GM18858 (cell line): ENCODE results near the gene IGF2.

Experiments
- ATAC-seq: cut with Tn5 transposase; IDR thresholded peaks from one replicate; pipeline ENCODE4 v1.9.1; 2021; ENCODE audit not compliant: unreplicated experiment

IGF2 gene

DNA sequence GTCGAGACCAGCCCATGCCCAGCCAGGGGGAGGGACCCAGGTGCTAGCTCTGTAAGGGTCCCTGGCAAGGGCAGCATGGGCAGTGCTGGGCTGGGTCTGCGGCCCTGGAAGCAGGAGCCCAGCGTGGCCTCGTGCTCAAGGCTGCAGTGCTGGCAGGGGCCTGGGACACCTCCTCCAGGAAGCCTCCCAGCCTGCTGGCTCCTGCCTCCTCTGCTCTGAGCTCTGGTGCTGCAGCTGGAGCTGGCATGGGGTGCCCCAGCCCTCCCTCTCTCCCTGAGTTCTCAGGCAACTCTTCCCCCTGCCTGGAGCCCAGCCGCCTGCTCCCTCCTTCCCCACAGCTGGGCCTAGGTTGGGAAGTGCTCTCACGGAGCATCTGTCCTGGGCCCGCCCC is 15.0 kb upstream of the IGF2 start:
- ATAC-seq: no peak

DNA sequence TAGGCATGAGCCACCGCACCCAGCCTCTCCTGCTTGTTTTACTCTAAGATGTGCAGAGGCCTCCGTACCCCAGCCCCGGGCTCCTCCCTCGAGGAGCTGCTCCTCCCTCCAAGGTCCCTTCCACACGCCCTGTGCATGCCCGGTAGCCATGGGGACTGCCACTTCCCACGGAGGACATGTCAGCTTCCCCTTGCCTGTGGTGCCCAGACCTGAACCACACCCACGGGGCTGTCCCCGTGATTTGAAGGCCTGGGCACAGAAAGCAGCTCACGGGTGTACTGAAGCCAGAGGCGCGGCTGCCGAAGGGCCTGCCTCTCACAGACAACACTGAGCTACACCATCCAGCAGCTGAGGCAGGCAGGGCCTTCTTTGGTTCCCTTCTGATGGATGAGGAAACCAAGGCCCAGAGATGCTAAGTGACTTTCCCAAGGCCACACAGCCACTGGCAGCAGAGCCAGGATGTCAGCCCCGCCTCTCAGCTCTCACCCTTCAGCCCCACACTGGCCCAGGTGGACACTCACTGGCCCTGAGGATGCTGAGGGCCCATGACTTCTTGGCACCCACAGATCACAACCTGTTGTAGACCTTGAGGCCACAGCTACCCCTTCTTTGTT is 14.5 kb upstream of the IGF2 start:
- ATAC-seq: no peak

DNA sequence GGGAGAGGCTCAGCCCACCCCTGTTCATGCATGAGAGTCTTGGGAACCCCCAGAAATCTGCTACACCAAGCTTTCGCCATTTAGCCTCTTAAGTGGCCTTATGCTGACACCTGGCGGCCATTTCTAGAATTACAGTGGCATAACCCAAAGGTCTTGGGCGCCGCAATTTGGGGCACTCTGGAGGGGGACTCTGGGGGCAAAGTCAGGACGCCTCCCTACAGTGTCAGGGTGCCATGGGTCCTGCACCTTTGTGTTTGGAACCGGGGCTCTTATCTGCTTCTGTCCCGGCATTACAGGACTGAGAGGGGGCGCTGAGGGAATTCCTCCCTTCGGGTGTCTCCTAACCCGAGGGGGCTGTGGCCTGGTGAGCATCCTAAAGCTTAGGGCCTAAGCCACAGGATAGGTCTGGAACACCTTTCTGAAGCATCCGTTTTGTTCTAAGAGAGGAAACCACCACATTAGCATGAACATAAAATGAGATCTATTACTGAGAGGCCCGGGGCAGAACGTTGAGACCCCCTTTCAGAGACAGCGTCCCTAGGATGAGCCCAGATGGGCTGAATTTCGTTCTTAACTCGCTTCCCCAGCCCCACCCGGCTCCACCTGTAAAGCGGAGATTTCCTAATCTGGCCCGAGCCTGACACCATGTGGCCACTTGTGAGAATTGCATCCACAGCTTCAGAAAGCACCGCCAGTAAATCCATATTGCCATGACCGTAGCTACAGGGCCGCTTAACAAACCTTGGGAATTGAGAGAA is 12.5 kb upstream of the IGF2 start:
- ATAC-seq: no peak

DNA sequence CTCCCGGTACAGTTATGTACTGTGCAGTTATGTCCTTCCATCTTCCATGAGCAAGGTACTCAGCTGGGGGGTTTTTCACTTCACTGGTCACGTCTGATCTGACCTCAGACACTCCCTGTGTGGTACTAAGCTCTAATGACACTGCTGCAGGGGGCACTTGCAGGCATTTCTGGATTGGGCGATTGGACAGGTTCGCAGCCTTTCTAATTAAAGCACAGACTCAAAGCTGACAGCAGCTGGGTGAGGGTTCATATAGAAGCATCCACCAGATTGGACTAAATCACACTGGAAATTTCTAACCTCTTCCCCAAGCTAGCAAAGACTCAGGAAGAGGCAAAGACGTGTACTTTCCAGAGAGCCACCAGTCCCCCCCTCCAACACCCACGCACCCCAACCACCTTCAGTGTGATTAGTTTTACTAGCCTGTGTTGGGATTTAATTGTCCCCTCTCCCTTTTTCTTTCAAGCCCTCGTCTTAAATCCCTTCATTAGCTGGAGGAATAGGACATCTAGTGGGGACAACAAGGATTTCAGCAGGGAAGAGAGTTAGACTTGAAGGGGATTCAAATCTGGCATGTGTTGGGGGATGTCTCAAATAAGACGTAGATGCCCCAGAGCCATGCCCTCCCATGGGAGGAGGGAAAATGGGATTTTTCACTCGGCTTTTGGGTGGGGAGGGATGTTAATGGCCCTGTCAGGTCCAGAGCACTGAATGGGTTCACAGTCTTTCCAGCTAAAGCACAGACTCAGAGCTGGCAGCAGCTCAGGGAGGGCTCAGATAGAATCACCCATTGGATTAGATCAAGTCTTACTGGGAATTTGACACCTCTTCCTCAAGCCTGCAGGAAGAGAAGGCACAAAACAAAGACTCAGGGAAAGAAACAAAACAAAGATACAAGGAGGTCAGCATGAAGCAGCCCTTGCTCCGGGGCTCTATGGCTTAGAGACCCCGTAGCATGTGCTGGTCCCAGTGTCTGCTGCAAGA is 11.0 kb upstream of the IGF2 start:
- no peak for ATAC-seq

DNA sequence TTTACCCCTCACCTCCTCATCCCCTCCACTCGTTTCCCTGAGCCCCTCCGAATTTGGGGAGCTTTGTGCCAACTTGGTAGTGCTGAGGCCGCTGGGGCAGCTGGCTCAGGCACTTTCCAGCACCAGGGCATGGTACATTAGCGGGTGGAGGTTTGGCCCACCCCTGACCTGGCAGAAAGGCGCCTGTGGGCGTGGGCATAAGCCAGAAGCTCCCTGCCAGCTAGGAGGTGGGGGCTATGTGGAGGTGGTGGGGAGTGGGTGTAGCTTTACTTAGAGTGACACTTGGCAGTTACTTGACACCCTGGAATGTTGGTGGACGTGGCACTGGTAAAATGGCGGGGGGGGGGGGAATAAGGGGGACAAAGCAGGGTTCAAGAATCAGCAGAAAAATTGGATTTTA is 10.3 kb upstream of the IGF2 start:
- no peak for ATAC-seq

DNA sequence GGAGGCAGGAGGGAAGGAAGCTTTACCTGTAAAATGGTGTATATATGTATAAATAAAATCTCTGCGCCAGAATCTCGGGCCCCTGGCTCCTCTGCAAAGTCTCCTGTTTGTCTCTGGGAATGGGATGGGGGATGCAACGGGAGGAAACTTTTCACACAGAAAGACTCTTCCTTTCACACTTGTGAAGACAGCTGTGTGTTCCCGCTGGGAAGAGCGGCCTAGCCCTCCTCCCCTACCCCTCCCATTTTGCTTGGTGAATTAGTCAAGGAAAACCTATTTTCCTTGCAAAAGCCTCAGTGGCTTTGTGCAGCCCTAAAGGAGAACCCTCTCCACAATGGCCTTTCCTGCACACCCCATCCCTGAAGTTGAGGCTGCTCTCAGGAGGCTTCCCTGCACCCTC is 9.4 kb upstream of the IGF2 start:
- ATAC-seq: no peak

DNA sequence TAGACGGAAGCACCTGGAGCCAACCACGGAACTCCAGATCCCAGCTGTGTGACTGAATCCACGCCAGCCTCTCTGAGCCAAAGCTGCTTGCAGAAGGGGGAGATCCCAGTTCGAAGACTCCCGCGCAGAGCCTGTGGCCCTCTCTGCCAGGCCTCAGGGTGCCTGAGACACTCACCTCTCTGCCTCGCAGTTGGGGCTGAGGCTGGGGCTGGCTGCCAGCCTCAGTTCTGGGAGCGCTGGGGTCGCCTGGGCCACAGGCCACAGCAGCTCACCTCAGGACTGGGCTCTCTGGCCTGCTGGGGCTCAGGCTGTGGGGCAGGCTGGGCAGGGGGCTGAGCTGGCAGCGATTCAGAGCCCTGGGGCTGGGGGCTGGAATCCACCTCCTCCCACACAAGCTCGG is 8.2 kb upstream of the IGF2 start:
- ATAC-seq: no peak

DNA sequence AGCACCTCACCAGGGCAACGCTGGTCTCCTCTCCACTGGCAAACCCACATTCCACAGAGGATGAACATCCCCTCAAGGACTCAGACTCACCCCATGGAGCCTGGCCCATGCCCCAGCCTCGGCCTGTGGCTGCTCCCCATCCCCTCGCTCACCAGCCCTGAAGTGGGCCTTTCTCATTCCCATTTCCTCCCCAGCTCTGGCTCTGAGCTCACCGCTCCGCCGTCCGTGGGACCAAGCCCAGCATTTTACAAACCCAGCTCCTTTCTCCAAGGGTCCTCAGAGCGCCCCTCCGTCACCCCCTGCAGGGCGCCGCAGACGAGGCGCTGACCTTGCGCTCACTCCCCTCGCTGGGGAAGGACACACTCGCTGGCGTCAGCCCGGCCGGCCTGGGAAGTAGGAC is 6.9 kb upstream of the IGF2 start:
- ATAC-seq: no peak

DNA sequence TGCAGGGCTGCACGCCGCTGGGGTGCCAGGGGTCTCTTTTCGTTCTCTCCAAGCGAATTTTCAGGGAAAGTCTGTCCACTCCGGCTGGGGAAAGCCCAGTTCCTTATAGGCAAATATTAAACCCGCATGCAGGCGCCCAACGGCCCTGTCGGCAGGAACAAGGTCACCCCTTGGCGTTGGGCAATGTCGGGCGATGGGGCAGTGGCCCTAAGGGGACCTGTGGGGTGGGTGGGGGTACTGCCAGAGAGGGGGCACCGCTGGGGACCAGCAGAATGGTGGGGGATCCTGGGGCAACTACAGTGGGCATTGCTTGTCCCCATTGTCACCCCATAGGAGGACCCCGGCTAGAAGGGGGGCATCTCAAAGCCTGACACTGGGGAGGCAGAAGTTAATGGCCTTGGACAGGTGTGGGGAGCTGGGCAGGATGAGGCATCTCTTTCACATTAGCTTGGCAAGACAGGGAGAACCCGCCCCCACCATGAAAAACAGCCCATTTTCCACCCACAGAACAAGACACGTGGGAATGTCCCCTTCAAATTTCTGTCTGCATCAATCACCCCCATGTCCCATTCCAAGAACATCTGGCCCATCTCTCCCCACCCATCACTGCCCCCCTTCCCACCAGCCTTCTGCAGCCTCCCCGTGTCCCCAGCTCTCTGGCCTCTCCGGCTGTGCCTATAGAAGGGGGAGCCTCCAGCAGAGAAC is 5.5 kb upstream of the IGF2 start:
- ATAC-seq: no peak

DNA sequence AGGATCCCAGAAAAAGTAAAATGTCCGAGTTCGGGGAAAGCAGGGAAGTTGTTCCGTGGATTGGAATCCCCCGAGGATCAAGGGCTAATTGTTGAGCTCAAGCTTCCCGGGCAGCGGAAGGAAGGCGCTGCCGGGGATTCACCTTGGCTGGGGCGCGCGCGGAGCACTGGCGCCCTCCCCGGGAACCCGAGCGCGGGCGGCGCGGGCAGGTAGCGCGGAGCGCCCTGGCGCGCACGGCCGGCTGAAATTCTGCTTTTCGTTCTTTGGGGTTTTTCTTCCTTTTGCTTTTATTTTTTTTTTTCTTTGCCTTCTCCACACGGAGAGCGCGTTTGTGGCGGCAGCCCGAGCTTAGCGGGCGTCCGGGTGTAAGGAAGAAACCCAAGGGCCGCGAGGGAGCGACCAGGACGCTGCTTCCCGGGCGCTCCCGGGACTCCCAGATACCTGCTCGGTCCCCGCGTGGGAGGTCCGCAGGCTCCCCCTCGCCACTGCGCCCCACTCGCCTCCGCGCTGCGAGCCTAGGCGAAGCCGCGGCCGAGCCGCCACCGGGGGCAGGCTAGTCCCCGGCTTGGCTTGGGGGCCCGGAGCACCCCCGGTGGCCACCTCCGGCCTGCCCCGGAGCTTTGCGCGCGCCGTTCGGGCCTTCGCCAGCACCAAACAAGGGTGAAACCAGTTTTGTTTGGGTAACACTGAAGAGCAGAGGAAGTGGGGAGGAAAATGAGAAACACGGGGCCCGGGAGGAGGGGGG is 4.8 kb upstream of the IGF2 start:
- ATAC-seq: no peak

DNA sequence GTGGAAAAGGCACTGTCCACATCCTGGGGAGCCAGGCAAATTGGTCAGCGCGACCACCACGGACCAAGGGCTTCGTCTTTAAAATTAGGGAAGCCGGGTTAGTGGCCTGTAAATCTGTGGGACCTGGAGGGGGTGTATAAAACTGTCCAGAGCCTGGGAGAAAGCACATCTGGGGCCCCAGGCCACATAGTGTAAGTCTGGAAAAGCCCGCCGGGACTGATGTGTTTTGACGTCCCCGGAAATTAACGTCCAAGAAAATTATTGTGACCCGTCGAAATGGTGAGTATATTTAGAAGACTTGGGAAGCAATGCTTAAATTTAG is 4.2 kb upstream of the IGF2 start:
- no peak for ATAC-seq

DNA sequence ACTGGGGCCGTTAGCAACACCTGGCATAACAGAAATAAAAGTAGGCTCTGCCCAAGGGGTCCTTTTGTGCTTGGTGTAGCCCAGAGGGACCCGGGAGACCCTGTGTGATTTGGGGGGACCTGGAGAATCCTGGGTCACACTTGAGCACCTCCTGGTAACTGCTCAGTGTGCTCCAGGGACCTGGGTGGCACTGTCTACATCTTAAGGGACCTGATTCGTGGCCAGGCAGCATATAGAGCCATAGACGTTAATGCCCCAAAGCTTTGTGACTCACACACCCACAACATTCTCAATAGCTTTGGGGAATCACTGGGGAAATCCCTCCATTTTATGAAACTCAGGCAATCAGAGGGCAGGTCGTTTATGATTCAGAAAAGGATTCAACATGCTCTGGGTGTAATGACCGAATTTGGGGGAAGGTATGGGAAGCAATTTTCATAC is 3.6 kb upstream of the IGF2 start:
- ATAC-seq: no peak

DNA sequence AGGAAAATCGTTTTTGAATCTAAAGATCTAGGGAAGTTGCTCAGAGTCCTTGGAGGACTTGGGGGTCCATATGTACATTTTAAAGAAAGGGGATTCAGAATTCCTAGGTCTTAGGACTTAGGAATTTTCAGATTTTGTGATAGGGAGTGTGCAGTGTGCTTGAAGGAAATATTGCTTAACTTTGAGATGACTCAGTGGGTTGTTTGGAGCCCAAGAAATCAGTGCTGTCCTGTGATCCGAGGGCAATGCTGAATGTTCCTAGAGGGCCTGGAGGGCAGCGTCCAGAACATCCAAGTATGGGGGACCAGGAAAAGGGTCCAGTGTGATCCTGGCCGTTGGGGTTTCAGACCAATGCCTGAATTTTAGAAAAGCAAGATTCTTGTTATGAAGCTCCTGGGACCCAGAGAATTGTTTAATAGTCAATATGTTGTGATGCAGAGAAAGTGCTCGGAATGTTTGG is 3.1 kb upstream of the IGF2 start:
- no peak for ATAC-seq

DNA sequence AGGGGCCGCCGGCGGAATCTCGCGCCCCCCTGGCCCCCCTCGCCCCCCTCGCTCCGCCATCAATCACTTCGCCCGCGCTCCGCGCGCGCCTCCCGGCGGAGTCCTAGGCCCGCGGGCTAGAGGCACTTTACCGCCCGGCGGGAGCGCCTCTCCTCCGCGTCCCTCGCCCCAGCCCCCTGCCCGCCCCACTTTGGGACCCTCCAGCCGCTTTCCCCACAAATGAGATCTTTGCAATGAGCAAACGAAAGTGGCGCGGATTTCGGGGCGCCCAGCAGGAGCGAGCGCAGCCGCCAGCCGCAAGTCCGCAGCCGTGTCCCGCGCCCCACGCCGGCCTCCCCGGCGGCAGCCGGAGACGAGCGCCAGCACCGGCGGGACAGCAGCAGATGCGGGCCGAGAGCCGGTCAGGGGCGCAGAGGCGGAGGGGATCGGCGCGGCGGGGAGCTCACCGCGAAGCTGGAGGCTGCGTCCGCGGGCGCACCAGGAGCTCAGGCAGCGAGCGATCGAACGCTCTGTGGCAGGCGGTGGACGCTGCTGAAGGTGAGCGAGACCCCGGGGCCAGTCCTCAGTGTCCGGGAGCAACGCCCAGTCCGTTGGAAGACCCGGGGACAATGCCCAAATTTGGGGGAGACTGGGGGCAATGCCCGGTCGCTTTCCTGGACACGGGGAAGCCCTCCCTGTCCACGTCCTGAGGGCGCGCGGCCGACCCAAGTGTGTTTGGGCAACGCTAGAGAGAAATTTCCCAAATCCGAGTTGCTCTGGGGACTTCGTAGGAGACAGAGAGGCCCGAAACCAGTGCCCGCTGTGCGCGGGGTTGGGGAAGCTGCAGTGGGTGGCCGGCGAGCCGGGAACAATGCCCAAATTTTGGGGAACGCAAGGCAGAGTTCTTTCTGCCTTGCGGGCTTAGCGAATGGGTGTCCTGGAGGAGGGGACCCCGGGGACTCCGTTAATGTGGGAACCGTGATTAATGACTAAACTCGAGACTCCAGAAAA is 1.5 kb upstream of the IGF2 start:
- ATAC-seq: no peak

DNA sequence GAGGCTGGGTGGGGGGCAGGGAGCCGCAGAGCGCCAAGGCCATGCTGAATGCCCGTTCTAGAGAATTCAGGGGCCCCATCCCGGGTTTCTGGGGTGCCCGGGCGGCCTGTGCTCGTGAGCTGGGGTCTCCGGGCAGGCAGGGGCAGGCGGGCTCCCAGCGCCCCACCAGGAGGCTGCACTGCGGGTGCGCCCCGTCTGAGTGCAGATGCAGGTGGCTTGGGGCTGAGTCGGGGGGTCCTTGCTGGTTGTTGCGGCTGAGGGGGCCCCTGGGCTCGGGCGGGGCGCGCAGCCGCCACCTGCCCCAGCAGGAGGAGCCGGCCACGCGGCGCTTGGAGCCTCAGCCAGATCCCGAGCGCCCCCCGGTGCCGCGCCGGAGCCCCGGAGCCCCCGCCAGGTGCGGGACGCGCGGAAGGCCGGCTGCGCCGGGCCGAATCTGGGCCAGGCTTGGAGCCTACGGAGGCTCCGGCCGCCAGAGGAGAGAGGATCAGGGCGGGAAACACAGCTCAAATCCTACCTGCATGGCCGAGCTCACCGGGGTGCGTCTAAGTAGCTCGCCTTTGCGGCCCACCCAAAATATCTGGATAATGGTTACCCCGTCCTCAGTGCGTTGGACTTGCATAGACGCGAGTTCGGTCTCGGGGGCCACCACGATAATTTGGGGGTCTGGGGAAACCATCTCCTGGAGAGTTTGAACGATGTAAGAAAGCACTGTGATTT is 590 bp upstream of the IGF2 start:
- no peak for ATAC-seq

DNA sequence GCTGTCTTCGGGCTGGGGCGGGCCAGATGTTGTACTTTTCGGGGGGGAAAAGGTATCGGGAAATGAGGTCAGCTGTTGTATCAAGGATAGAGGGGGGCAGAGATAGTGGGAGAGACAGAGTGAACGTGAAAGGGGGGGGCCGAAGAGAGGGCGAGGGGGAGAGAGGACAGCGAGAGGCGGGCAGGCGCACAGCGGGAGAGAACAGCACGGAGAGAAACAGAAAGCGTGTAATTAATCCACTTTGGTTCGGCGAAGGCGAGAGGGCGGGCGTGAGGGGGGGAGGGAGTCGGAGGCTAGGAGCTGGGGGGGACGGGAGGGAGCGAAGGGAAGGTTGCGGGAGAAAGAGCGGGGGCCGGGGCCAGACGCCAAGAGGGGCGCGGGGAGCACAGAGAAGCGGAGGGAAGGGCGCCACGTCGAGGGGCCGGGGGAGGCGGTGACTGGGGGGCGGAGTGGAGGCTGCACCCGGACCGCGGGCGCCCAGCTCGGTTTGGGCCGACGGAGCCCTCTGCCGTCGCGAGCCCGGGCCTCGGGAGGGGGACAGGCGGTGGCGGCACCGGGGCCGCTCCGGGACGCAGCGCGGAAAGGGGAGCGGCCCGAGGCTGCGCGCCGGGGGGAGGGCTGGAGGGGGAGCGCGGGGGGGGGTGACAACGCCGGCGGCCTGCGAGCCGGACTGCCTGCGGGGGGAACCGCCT is 612 bp downstream of the IGF2 start:
- ATAC-seq: no peak

DNA sequence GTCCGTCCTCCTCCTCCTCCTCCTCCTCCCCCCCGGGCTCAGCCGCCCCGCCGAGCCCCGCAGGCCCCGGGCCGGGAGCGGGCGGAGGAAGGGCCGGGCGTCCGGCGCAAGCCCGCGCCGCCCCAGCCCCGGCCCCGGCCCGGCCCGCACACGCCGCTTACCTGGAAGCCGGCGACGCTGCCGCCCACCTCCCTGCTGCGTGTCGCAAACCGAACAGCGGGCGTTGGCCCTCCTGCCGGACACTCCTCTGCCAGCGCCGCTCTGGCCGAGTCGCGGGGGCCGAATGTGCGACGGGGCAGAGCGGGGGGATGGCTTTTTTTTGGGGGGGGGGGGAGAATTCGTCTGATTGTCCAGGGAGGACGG is 1.1 kb downstream of the IGF2 start:
- no peak for ATAC-seq
